ENCODE results near the gene ZBTB7C.

GRCh38 chr18:48441405-48441881, 32.3 kb upstream of the ZBTB7C start:
- TF ChIP-seq YY1 (IDR thresholded peaks at IDR 0.05; ENCODE audit: insufficient read depth, insufficient read length) (no peak), ZNF274 (IDR thresholded peaks at IDR 0.05; ENCODE audit: low read depth, low read length) (no peak), SUZ12 (IDR thresholded peaks at IDR 0.05; ENCODE audit: extremely low read depth, insufficient read depth, insufficient read length) (no peak)

Data from NT2/D1 (cell line).